ENCODE results near the gene C2orf76.

DNA sequence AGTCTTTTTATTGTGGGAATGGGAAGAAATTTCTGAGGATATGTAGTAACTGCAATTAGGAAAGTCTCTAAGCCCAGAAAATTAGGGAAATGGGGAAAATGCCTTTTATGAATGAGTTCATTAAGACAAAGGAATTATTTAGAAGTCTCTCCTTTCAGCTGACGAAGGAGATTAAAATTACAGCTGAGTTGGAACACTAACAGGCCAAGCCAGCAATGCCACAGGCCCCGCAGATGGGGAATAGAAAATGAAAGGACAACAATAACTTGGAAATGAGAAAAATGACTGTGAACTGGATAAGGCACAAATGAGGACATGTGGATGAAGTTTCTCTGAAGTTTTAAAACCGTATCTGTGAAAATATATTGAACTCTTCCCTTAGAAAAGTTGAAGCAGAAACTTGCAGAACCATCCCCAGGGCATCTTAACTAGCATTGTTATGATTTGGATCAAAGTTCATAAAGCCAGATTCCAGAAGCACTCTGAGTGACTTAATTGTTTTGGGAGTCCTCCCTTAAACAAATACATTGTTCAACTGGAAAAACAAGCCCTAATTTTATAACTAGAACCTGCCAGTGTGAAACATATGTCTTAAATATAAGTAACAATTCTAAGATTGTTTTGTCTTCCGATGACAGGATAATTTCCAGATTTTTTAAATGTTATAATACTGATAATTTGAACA, 51.3 kb downstream of the C2orf76 start:
- TF ChIP-seq YY1 (IDR thresholded peaks at IDR 0.05; ENCODE audit: low read depth) (no peak), MEF2A (IDR thresholded peaks at IDR 0.05; ENCODE audit: borderline replicate concordance, low read depth) (no peak), JUND (IDR thresholded peaks at IDR 0.05) (no peak), EZH2phosphoT487 (IDR thresholded peaks at IDR 0.05; ENCODE audit: borderline replicate concordance, low read depth) (no peak), RXRA (IDR thresholded peaks at IDR 0.05; ENCODE audit: borderline replicate concordance, low read depth) (no peak)
- TF ChIP-seq, protein P1, sequence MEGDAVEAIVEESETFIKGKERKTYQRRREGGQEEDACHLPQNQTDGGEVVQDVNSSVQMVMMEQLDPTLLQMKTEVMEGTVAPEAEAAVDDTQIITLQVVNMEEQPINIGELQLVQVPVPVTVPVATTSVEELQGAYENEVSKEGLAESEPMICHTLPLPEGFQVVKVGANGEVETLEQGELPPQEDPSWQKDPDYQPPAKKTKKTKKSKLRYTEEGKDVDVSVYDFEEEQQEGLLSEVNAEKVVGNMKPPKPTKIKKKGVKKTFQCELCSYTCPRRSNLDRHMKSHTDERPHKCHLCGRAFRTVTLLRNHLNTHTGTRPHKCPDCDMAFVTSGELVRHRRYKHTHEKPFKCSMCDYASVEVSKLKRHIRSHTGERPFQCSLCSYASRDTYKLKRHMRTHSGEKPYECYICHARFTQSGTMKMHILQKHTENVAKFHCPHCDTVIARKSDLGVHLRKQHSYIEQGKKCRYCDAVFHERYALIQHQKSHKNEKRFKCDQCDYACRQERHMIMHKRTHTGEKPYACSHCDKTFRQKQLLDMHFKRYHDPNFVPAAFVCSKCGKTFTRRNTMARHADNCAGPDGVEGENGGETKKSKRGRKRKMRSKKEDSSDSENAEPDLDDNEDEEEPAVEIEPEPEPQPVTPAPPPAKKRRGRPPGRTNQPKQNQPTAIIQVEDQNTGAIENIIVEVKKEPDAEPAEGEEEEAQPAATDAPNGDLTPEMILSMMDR (IDR thresholded peaks at IDR 0.05): no peak
